Measurements from ENCODE around the gene DDX54.

DNA sequence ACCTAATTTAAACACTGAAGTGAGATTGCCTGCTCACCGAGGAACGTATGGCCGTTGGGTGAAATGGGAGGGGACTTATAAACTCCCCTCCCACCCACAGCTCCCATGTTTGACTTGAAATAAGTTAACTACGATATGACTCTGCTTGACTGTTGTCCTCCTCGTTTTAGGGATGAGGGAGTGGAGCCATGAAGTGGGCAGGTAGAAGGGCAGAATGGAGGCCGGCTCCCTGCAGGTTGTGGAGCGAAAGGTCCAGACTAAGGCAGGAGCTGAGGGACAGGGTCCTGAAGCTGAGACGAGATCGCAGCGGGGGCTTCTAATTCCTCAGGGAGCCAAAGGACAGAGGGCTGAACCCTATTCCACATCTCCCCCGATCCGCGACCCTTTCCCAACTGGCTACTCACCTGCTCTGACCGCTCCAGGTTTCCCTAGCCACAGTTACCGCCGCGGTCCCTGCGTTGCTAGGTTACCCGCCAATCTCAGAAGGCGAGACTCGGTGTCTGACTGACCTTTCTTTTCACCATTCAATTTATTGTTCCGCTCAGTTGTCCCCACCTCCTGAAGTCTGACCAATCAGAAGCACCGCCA, 35.4 kb upstream of the DDX54 start:
- TF ChIP-seq EZH2phosphoT487 (IDR thresholded peaks at IDR 0.05; ENCODE audit: insufficient read depth, low read depth) (no peak), EZH2 (IDR thresholded peaks at IDR 0.05; ENCODE audit: insufficient read depth, poor library complexity, severe bottlenecking) (no peak)
